Activated CD4-positive, alpha-beta T cell treated with anti-CD3 and anti-CD28 coated beads, Interleukin-2, amount 50 U/mL, for 4 hours (primary cell): ENCODE data around the gene CFAP107.
"Not testable (repeated sequence)": the region's sequence is repeated elsewhere in the genome, so short reads cannot be mapped to it uniquely, and the experiment has no call there.

ENCODE experiments used
- DNase-seq, 2 experiments: peaks; one replicate each; pipeline ENCODE4 v3.0.0-alpha.2; 2020

The CFAP107 gene

GRCh38 chr1:12781488-12781887 is 35.5 kb downstream of the CFAP107 start:
- not testable (repeated sequence) for DNase-seq

DNA sequence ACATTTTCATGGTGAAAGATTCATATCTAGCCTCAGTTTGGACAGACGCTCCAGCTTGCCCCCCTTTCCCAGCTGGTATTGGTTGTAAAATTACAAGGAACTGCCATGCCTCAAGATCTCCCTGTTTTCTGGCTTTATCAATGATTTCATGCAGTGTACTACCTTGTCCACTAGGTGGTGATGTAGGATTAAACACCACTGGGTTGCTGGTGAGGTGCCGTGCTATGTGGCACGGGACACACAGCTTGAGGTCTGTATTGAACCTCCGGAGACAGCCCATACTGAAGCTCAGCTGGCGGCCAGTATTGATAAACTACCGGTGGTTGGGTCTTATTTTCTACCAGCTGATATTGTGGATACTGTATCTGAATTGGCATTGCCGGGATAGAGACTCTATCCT is 37.8 kb downstream of the CFAP107 start:
- DNase-seq = not testable (repeated sequence)

DNA sequence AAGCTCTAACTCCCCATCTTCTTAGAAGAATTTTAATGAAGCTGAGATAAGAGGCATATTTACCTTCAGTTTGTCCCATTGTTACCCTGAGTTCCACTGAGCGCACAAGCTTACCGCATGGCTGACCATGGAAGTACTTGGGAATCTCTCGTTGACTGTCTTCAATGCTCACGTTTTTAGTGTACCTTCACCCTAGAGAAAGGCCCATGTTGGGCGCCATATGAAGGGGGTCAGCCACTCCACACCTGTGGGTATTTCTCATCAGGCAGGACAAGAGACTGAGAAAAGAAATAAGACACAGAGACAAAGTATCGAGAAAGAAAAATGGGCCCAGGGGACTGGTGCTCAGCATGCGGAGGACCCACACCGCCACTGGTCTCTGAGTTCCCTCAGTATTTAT is 38.7 kb downstream of the CFAP107 start:
- DNase-seq = not testable (repeated sequence)

DNA sequence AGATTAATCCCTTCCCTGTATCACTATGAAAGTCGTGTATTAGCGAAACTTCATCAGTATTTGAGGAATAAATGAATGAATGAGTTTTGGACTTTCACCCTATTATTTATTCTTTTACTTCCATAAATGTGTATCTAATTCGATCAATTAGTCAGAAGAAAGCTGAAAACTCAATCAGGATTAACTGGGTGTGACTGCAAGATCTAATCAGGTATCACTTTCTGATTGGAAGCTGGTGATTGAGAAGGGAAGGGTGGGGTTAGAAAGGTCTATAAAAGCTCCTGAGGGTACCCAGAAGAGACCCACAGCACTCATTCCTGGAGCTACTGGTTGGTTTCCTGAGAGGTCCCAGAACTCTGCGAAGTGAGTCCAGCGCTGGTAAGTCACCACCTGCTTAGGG is 45.1 kb downstream of the CFAP107 start, which contains the start of gene PRAMEF1:
Gene PRAMEF1 (plus strand): TSS at position 301 of the 400 bp plus-strand sequence. CDS start 1,831 bp downstream, outside the sequence.
- DNase-seq = not testable (repeated sequence)

DNA sequence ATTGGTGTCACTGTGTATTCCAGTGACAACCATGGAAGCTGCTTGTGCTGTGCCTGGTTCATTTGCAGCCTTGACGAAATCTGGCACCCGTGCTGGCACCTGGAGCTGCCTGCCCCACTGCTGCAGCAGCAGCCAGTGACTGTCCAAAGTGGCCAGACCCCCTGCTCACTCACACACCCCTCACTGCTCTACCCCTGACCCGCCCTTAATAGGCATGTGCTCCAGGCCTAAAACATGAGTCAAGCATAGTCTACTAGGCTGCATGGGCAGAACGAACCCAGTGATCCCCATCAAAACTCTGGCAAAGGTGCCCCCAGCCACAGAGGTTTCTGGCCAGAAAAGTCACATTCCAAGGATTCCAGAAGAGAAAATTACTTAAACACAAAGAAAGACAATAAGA is 52.9 kb downstream of the CFAP107 start:
- DNase-seq = no peak

- DNase-seq = no peak
These were observed 53.7 kb downstream of the CFAP107 start for GRCh38 chr1:12799730-12800129.

- no peak for DNase-seq
These were observed 63.9 kb downstream of the CFAP107 start for GRCh38 chr1:12809933-12810332.

GRCh38 chr1:12810691-12811408 is 64.8 kb downstream of the CFAP107 start:
- DNase-seq = no peak

DNA sequence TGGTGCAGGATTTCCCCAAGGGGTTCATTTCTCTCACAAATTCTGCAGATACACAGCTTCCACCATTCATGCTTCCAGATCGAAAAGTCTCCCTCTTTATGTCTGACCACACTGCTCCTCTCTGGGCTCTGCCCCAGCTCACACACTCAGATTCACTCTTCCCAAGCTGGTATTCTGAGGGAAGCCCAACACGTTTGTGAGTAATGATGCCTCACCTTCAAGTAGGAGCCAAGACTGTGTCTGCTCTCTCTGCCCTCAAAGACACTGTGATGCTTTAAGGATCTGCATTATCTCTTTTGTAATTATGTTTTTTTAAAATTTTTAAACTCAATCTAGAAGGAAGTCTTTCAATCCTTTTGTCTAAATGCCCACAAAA is 65.4 kb downstream of the CFAP107 start:
- no peak for DNase-seq
